GM08714 (cell line): ENCODE results near the gene GRIK4.

Source experiments
- H3K4me3 ChIP-seq: fragments of 200-500 bp; sonication (Bioruptor generic); 2 replicates; pipeline ENCODE4 v1.5.1; 2014; ENCODE audit warnings: mild to moderate bottlenecking, low read length, inconsistent platforms
- ZNF274 ChIP-seq: IDR thresholded peaks from 2 replicates; pipeline ENCODE4 v1.6.1; 2012; ENCODE audit warnings: mild to moderate bottlenecking, low read depth, low read length

The GRIK4 gene

GRCh38 chr11:120694726-120695125 is 183.2 kb downstream of the GRIK4 start:
- no peak overlapping the region for H3K4me3 ChIP-seq
- no peak for TF ChIP-seq ZNF274

- no peak overlapping the region for H3K4me3 ChIP-seq
- no peak for TF ChIP-seq ZNF274
These were observed 183.9 kb downstream of the GRIK4 start for GRCh38 chr11:120695426-120695825.

- H3K4me3 ChIP-seq: no peak overlapping the region
- TF ChIP-seq ZNF274: no peak
These were observed 184.4 kb downstream of the GRIK4 start for GRCh38 chr11:120695939-120696338.

- H3K4me3 ChIP-seq: no peak overlapping the region
- TF ChIP-seq ZNF274: no peak
These were observed 185.2 kb downstream of the GRIK4 start for GRCh38 chr11:120696597-120697218.

GRCh38 chr11:120698918-120699317 is 187.4 kb downstream of the GRIK4 start:
- no peak for TF ChIP-seq ZNF274
- H3K4me3 ChIP-seq: no peak overlapping the region

- TF ChIP-seq ZNF274: no peak
- H3K4me3 ChIP-seq: no peak overlapping the region; the same call in 1 of the 2 replicates
These were observed 191.1 kb downstream of the GRIK4 start for GRCh38 chr11:120702656-120703055.

GRCh38 chr11:120703358-120704152 is 192.0 kb downstream of the GRIK4 start:
- peak overlapping the region; percentile 43; the same call in 1 of the 2 replicates for H3K4me3 ChIP-seq

GRCh38 chr11:120704256-120704750 is 192.8 kb downstream of the GRIK4 start:
- no peak overlapping the region for H3K4me3 ChIP-seq
- no peak for TF ChIP-seq ZNF274

More at GRCh38 chr11:120703358-120704152, 192.0 kb downstream of the GRIK4 start:
- no peak for TF ChIP-seq ZNF274

- no peak for TF ChIP-seq ZNF274
- H3K4me3 ChIP-seq: no peak overlapping the region
These were observed 194.7 kb downstream of the GRIK4 start for GRCh38 chr11:120706257-120706656.

GRCh38 chr11:120707098-120707497 is 195.6 kb downstream of the GRIK4 start:
- no peak overlapping the region for H3K4me3 ChIP-seq
- no peak for TF ChIP-seq ZNF274

GRCh38 chr11:120707663-120708062 is 196.1 kb downstream of the GRIK4 start:
- no peak overlapping the region for H3K4me3 ChIP-seq
- TF ChIP-seq ZNF274: no peak

GRCh38 chr11:120708511-120709183 is 197.1 kb downstream of the GRIK4 start:
- TF ChIP-seq ZNF274: no peak
- H3K4me3 ChIP-seq: no peak overlapping the region

GRCh38 chr11:120709808-120710207 is 198.3 kb downstream of the GRIK4 start:
- no peak for TF ChIP-seq ZNF274
- no peak overlapping the region for H3K4me3 ChIP-seq

GRCh38 chr11:120710354-120711131 is 199.0 kb downstream of the GRIK4 start:
- TF ChIP-seq ZNF274: no peak
- no peak overlapping the region for H3K4me3 ChIP-seq

GRCh38 chr11:120712014-120712413 is 200.5 kb downstream of the GRIK4 start:
- no peak overlapping the region for H3K4me3 ChIP-seq
- no peak for TF ChIP-seq ZNF274
